Loucy (cell line): ENCODE data around the gene ZBTB11.

ENCODE experiments used
- CTCF ChIP-seq: fragments of 200-600 bp; sonication (generic); conservative IDR thresholded peaks from 2 replicates; pipeline ENCODE4 v1.5.1; 2014; ENCODE audit warnings: mild to moderate bottlenecking, antibody characterized with exemption, low read length
- EZH2phosphoT487 ChIP-seq: fragments of 200-600 bp; IDR thresholded peaks from 2 replicates; pipeline ENCODE4 v1.6.1; 2018; ENCODE audit warnings: antibody characterized with exemption, mild to moderate bottlenecking, moderate library complexity, borderline replicate concordance

GRCh38 chr3:101634591-101635196, 42.2 kb downstream of the ZBTB11 start:
- TF ChIP-seq CTCF, result no peak
- no peak for TF ChIP-seq EZH2phosphoT487
